ENCODE results near the gene SNTG2.

SNTG2 gene

DNA sequence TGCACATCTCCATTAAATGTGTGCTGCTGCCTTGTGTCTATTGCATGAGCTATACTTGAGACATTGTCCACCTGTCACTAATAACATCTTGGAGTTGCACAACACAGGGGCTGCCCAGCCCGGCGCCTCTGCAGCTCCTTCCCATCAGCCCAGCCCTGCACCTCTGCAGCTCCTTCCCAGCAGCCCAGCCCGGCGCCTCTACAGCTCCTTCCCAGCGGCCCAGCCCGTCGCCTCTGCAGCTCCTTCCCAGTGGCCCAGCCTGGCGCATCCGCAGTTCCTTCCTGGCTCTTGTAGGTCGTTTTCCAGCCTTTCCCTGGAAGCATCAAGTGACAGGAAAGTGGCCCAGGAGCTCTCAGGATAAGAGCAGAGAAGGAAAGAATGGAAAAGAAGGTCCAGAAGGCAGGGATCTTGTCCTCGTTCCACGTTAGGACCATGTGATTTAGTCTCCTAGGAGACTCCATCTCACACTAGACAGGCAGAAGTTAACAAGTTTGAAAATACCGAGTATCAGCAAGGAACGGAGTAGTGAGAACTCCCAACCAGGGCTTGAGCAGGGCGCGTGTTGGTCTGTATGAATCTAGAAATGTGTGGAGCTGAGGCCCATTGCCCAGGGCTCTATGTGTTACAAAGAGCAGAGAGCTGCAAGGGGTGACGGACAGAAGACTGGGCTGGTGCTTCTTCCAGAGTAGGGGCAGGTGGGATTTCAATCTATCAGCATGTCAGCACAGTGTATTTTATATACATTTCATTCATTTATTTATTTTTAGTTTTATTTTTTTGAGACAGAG is 346.9 kb downstream of the SNTG2 start:
- no peak for DNase-seq

DNA sequence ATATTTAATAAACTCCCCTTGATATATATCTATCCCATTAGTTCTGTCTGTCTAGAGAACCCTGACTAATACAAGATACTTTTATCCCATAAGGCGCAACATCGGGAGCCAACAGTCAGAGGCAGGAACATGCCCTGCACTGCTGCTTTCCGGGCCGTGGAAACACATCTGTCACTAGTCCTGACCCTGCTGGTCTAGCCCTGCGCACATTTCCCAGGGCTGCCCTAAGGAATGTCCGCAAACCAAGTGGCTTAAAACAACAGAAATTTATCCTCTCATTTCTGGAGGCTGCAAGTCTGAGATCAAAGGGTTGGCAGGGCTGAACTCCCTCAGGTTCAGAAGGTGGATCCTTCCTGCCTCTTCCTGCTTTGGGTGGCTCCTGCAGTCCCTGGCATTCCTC is 348.4 kb downstream of the SNTG2 start:
- no peak for DNase-seq

DNA sequence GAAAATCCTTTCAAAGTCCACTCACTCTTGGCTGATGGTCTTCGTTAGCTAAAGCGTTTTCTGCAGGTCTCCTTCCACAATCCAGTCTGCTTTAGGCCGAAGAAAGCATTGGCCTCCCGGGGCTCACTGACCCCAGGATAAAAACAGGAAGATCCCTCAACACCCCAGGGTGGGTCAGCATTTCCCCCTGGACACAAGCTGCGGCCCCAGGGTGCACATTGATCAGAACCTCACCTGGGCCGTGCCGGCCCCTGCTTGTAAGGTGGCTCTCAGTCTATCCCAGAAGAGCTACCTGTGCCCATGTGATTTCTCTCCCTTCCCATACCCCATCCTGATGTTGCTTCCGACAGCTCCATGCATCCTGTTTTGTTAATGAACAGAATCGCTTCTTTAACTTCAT is 349.6 kb downstream of the SNTG2 start:
- DNase-seq = no peak

DNA sequence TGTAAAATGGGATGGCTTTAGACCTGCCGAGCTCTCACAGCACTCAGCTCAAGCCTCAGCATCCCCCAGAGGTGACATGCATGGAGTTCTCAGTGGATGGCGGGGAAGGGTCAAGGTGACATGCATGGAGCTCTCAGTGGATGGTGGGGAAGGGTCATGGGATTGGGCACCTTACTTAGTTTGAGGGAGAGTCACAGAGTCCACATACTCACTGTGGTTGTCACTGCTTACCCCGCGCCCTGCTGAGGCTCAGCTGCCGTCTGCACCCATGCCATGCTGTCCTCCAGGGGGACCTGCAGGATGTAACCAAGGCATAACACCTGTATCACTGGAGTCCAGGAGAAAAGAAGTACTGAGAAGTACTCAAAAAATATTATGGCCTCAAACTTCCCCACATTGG is 350.4 kb downstream of the SNTG2 start:
- no peak for DNase-seq

DNA sequence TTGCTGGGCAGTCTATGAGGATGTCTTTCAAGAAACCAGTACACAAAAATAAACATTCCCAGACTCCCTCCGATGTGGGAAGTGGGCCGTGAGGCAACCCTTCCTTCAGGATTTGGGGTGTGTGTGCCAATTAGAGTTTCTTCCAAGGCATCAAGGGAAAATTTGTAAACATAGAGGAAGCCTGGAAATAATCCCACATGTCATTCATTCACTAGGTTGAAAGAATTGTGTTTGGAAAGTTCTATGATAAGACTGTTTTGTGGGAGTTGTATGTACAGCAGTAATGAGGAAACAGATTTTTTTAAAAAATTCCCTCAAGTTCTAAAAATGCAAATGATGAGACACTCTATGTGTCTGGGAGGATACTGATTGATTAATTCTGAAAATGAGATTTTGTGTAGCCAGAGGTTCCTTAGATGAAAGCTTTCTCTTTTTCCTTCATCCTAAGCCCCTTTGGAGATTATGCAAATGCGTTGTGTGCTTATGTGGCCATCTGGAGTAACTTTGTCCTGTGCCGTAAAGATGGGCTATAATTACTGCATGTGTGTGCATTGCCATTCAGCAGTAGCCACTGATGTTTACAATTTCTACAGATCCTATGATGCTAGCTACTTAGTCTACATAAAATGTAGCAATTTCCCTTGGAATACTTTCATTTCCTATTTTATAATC is 354.8 kb downstream of the SNTG2 start:
- no peak for DNase-seq

DNA sequence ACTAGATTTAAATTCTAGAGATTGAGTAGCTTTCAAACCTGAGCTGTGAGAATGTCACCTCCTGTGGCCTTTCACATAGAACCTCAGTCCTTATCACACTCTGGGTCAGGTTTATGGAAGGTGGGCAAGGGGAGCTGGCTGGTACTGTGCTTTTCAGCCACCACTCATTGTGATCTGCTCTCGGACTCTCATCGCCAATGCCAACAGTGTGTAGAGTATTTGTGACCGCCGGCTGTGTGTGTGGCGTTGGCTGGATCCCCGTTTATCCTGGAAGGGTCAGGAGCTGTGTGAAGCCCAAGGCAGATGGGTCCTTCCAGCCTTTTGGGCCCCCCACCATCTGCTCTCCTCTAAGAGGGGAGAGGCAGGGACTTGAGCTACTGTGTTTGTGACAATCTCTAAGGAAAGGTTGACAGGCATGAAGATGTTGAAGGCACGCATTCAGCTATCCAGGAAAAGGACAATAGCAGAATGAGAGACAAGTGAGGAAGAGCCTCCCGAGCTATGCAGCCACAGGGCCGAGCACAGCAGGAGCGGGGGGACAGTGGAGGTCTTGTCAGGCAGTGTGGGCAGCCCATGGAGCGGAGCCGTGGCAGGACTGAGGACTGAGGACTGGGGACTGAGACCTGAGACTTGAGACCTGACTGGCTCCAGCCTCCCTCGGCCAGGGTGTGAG is 355.5 kb downstream of the SNTG2 start:
- DNase-seq = no peak

DNA sequence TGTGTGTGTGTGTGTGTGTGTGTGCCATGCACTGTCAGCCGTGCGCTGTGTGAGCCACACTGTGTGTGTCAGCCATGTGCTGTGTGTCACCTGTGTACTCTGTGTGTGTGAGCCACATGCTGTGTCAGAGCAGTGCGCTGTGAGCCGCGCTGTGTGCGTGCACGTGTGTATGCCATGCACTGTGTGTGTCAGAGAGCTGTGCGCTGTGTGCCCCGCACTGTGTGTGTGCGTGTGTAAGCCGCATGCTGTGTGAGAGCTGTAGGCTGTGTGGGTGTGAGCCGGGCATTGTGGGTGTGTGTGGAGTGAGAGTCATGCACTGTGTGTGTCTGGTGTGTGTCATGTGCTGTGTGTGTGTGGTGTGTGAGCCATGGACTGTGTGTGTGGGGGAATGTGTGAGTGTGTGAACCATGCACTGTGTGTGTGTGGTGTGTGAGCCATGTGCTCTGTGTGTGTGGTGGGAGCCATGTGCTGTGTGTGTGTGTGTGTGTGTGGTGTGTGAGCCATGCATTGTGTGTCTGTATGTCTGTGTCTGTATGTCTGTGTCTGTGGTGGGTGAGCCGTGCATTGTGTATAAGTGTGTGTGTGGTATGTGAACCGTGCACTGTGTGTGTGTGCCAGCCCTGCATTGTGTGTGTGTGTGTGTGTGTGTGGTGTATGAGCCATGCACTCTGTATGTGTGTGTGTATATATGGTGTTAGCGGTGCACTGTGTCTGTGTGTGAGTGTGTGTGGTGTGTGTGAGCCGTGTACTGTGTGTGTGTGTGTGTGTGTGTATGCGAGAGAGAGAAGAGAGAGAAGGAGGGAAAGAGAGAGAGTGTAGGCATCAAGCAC is 356.3 kb downstream of the SNTG2 start:
- no peak for DNase-seq

DNA sequence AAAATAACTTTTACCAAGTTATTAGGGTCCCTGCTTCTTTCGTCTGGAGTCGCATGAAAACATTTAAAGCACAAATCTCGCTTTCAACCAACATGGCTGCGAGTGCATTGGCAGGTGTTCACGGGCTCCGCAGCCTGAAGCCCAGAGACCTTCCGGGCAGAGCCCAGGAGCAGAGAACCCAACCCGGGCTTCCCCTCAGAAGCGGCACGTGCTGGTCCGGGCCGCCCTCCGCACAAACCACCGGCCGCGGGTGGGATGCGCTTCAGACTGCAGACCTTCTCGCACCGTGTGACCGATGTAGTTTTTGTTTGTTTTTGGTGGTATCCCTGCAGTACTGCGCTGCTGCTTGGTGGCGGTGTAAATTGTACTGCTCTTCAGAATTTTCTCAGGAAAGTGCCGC is 357.0 kb downstream of the SNTG2 start:
- DNase-seq = no peak

DNA sequence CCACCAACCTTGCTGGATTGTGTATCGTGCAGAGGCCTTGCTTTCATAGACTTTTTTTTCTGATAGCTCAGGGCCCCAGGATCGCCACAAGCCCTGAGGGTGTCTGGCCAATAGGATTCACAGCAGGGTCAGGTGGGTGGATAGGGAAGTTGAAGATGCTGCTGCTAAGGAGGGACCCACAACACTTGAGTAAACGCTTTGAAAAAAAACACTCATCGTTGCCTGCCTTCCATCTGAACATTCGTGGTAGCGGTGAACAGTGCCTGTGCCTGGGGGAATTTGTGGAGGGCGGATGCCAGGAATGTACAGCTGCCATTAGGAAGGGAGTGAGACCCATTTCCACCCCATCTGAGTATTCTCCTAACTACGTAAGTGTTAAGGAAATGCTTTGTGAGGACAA is 358.0 kb downstream of the SNTG2 start:
- DNase-seq = no peak

DNA sequence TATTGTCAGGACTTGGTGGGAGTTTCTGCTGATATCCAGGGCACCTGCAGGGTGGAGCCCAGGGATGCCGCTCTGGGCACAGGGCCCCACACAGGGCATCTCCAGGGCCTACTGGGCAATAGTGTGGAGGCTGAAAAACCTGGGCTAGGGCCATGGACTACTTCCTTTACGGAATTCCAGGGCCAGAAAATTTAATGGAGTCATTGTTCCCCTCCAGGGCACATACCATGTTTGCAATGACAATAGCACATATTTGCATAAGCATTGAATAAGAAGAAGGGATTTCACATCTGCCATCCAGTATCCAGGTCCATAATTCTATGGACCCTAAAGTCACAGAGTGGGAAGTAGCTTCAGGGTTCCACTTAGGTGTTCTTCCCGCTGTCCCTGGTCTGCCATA is 358.9 kb downstream of the SNTG2 start:
- DNase-seq = no peak

DNA sequence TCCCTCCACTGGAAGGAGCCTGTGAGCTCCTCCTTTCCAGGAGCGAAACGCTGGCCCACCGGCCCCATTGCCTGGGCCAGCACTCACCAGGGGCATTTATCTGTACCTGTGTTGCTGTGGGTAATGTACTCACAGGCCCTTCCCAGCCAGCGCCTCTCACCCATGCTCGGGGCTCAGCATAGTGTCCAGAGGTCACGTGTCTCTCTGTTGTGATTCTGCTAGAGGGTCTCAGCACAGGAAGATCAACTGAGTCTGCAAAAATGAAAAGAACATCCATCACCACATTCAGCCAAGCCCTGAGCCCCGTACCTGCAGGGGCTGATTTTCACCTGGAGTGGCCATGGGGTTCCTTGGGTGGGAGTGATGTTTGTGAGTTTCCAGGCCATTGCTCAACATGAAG is 359.6 kb downstream of the SNTG2 start:
- no peak for DNase-seq

DNA sequence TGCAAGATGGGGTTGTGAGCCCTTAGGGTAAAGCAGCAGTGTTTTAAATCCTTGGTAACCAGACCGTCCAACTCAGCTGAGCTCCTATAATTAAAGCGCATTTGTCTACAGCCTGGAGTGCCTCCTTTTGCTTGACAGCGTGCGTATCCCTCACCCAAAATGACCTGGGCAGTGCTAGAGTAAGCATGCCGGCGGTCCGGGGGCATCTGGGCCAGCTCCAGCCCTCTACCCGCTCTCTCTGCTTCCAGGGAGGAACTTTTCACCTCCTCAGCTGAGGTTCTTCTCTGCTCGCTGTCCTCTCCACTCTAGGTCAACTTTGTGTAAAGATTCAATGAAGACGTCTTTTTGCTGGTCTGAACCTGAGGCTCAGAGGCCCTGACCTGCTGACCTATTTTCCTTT is 360.2 kb downstream of the SNTG2 start:
- DNase-seq = no peak

DNA sequence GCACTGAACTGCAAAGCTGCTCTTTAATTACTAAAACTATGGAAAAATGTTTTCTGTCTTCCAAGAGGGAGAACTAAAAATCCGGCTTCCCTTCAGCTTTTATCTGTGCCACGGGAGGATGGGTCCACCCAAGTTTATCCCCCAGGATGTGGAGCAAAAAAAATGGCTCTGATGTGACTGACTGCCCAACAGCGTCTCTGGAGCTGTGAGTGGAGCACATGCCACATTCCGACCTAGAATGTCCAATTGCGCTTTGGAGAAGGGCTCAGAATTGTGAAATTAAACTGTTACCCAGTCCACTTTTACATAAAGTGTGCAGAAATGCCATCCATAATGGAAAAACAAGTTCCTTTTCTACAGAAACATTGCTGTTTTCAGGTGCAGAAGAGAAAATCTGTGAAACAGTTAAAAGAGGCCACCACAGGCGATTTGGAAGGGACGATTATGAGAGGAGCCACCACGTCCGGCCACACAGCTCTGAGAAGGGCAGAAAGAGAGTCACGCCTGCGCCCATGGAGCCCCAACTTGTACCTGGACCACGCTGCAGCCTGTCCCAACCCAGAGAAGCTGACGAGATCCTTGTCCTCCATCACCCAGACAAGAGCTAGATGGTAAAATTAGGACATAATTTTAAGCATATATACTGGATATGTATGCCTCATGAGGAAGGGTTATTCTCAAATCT is 362.7 kb downstream of the SNTG2 start:
- DNase-seq = no peak

DNA sequence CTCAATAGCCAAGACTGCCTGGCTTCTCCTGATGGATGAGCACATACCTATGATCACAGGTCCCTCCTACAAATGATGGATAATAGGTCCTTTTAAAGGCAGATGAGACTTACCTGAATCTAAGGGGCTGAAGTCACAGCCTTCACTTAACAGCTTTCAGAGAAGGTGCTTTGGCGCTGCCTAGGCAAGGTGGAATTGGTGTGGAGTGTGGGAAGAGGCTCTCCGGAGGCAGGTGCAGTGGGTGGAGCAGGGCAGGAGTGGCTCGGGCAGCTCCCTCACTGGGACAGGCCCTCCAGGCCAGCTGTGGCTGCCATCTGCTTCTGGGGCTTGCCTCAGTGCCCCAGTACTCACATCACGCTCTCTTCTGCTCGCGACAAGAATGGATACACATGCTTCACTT is 363.6 kb downstream of the SNTG2 start:
- DNase-seq = no peak

DNA sequence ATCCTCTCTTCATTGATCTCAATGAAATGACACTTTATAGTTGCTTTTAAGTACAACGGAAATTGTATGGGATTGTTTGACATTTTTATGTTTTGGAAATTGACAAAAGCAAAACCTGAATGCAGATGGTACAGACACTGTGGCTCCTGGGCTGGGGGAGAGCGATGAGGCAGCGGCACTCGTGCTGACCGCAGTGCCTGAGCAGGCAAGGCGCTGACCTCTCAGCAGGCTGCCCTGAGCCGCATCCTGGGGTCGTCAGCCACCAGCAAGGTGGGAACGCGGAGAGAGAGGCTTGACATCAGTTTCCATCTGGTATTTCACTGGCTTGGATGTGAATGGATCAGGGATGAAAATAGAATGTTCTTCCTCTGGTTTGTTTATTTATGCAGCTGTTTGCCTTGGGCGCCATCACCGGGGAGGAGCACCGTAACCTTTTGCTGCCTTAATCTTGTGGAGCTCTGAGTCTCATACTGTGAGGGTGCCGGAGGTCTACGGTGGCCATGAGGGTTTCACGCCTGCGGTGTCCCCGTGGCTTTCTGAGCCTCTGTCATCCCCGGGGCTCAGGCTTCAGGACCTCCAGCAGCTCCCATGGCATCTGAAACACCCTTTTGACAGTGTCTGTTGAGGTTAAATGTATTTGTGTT is 367.8 kb downstream of the SNTG2 start:
- DNase-seq = no peak

DNA sequence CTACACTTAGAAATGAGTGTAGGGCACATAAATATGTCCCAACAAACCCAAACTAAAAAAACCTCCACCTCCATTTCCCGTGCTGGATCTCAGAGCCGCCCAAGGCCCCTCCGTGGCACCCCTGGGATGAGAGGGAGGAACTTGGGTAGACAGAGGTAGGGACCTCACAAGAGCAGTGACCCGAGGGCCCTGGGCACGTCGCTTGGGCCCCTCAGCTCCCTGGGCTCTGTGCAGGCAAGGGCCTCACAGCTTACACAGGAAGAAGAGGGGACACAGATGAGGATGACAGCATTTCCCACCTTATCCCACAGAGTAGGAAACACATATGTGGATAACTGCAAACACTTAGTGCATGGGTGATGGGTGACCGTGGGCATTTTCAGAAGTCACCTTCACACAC is 368.7 kb downstream of the SNTG2 start:
- DNase-seq = no peak

DNA sequence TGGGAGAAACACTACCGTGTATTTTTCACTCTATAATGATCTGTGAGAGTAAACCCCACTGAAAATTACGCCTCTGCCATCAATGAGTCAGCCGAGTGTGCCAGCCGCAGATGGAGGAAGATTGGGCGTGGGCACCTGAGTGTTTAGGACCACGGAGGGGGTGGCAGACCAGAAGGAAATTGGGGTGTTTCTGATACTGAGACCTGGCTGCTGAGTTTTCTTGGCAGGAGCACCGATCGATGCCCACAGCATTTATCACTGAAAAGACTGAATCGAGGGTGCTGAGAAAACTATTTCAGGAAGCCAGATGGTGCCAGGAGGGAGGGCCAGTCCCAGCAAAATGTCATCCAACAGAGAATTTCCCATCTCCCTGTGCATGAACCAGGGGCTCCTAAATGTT is 370.7 kb downstream of the SNTG2 start:
- DNase-seq = no peak

DNA sequence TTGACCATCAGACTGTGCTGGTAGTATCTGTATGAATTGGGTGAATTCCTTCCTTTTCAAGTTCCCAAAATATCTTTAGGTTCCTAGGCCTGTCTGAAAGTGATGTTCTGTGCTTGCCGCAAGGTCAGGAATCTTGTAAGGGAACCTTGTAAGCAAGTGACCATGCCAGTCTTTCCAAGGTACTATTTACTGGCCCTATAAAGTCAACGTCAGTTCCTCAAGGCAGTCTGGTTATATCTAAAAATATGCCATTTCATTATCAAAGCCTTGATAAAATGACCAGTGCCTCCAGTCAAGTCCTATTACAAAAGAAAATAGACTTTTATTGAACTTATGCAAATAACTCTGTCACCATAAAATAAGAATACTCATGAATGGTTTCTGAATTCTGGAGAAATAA is 374.2 kb downstream of the SNTG2 start:
- no peak for DNase-seq

DNA sequence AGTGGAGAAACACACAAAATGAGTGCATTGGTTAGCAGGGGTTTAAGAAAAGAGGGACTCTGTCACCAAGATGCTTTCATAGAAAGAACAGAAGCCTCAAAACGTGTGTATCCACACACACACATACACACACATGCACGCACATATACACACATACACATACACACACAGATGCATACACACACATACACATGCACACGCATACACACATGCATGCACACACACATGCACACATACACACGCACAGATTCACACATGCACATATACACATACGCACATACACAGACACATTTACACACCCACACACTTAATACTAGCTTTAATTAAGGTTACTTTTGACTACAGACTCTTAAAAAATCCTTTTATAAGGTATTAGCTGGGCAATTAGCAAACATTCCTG is 378.0 kb downstream of the SNTG2 start:
- DNase-seq = no peak

DNA sequence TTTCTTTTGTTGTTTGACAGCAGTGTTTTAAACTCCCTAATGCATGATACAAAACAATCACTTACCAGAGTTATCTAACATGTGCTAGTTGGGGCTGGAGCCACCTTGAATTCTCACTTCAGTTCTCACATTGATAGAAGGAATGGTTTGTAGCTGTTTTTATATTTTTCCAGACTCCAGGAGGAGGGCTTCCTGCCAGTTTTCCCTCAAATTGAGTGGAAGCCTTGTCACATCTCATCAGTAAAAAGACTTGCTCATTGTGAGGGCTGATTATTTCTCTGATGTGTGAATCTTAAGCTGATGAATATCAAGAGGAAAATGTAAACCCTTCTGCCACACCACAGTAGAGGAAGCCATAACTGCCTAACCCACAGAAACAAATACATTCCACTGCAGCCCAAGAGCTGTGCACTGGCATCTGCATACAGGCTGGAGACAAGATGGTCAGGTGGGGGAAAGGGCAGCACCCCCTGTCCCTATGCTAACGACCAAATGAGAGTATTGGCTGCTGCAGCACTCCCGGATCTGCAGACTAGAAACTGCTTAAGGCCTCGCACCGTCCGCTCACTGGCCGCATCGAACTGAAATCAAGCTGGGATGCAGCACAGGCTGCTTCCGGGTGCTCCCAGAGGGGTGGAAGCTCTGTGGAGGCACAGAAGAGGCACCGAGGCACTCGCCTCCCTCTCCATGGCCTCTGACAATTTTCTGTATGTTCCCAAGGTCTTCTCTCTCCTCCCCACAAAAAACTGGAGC is 388.9 kb downstream of the SNTG2 start:
- DNase-seq = no peak

DNA sequence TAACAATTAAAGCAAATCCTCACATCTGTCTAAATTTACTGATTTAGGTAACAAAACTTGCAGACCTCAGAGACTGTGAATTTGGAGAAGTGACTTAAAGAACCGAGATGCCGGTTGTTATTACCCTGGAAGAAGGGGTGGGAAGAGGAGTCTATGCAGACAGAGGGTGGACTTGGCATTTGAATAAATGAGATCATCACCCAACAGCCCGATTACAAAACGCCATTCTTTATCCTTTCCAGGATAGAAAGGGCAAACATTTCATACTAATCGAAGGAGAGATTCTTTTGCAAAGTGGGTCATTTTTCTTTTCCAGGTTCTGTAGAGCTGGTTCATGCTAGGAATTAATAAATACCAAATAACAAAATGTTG is 389.5 kb downstream of the SNTG2 start:
- no peak for DNase-seq

All from right forelimb (tissue), 1 donor.